Stimulated activated naive CD8-positive, alpha-beta T cell treated with anti-CD3 and anti-CD28 coated beads, Interleukin-15, Interleukin-2, amounts not matched to agents 100 ng/mL and 50 ng/mL, for 24 hours (primary cell): ENCODE results near the gene SHC3.
A peak's percentile ranks its signal among the peaks of the same experiment; 100 is the strongest.

ENCODE experiments used
- H3K27ac Mint-ChIP-seq: one replicate; pipeline ENCODE4 v1.8.0; 2021; ENCODE audit warnings: mild to moderate bottlenecking, mixed read lengths
- H3K27me3 Mint-ChIP-seq: one replicate; pipeline ENCODE4 v1.8.0; 2021; ENCODE audit warnings: mixed read lengths
- H3K36me3 Mint-ChIP-seq: one replicate; pipeline ENCODE4 v1.8.0; 2021; ENCODE audit warnings: low read depth, mixed read lengths
- H3K4me1 Mint-ChIP-seq: one replicate; pipeline ENCODE4 v1.8.0; 2021; ENCODE audit warnings: low read depth, mixed read lengths
- H3K4me3 Mint-ChIP-seq: one replicate; pipeline ENCODE4 v1.8.0; 2021; ENCODE audit warnings: mild to moderate bottlenecking, mixed read lengths
- H3K9me3 Mint-ChIP-seq: one replicate; pipeline ENCODE4 v1.8.0; 2021; ENCODE audit warnings: mixed read lengths

The SHC3 gene

GRCh38 chr9:89153232-89154017, 25.2 kb downstream of the SHC3 start:
- Mint-ChIP-seq H3K4me3 (peak overlapping the region; percentile 58), H3K36me3 (no peaks in the 10 kb centered on the region), H3K27me3 (peaks cover 64% of the 10 kb centered on the region), H3K9me3 (no peaks in the 10 kb centered on the region), H3K4me1 (peaks cover 23% of the 10 kb centered on the region), H3K27ac (peak overlapping the region; percentile 68)

GRCh38 chr9:89149726-89150125, 28.9 kb downstream of the SHC3 start:
- H3K4me1 Mint-ChIP-seq: peaks cover 16% of the 10 kb centered on the region
- no peaks in the 10 kb centered on the region for H3K36me3 Mint-ChIP-seq
- peaks cover 58% of the 10 kb centered on the region for H3K27me3 Mint-ChIP-seq
- H3K9me3 Mint-ChIP-seq: no peaks in the 10 kb centered on the region
- H3K27ac Mint-ChIP-seq: no peak overlapping the region
- no peak overlapping the region for H3K4me3 Mint-ChIP-seq

- no peak overlapping the region for H3K27ac Mint-ChIP-seq
- H3K27me3 Mint-ChIP-seq: peaks cover 40% of the 10 kb centered on the region
- H3K4me3 Mint-ChIP-seq: no peak overlapping the region
- no peaks in the 10 kb centered on the region for H3K4me1 Mint-ChIP-seq
- H3K9me3 Mint-ChIP-seq: no peaks in the 10 kb centered on the region
- H3K36me3 Mint-ChIP-seq: no peaks in the 10 kb centered on the region
These were observed 33.5 kb downstream of the SHC3 start for GRCh38 chr9:89145097-89145496.

GRCh38 chr9:89144238-89144637, 34.4 kb downstream of the SHC3 start:
- Mint-ChIP-seq H3K4me3 (no peak overlapping the region), H3K27me3 (peaks cover 37% of the 10 kb centered on the region), H3K9me3 (no peaks in the 10 kb centered on the region), H3K4me1 (no peaks in the 10 kb centered on the region), H3K36me3 (no peaks in the 10 kb centered on the region), H3K27ac (no peak overlapping the region)

GRCh38 chr9:89143266-89143665, 35.4 kb downstream of the SHC3 start:
- H3K4me1 Mint-ChIP-seq: no peaks in the 10 kb centered on the region
- no peak overlapping the region for H3K27ac Mint-ChIP-seq
- peaks cover 36% of the 10 kb centered on the region for H3K27me3 Mint-ChIP-seq
- H3K4me3 Mint-ChIP-seq: no peak overlapping the region
- no peaks in the 10 kb centered on the region for H3K9me3 Mint-ChIP-seq
- no peaks in the 10 kb centered on the region for H3K36me3 Mint-ChIP-seq

- Mint-ChIP-seq H3K27ac (no peak overlapping the region), H3K4me1 (peaks cover 16% of the 10 kb centered on the region), H3K9me3 (peaks cover 2% of the 10 kb centered on the region), H3K27me3 (peaks cover 20% of the 10 kb centered on the region), H3K36me3 (no peaks in the 10 kb centered on the region), H3K4me3 (no peak overlapping the region)
These were observed 39.2 kb downstream of the SHC3 start for GRCh38 chr9:89139455-89139854.

- H3K36me3 Mint-ChIP-seq: no peaks in the 10 kb centered on the region
These were observed 39.9 kb downstream of the SHC3 start for GRCh38 chr9:89138463-89139390.

GRCh38 chr9:89137542-89138462, 40.8 kb downstream of the SHC3 start:
- H3K27ac Mint-ChIP-seq: no peak overlapping the region
- no peaks in the 10 kb centered on the region for H3K36me3 Mint-ChIP-seq
- peaks cover 16% of the 10 kb centered on the region for H3K4me1 Mint-ChIP-seq
- peaks cover 3% of the 10 kb centered on the region for H3K9me3 Mint-ChIP-seq
- H3K4me3 Mint-ChIP-seq: no peak overlapping the region
- peaks cover 15% of the 10 kb centered on the region for H3K27me3 Mint-ChIP-seq

More at GRCh38 chr9:89138463-89139390, 39.9 kb downstream of the SHC3 start:
- H3K27ac Mint-ChIP-seq: no peak overlapping the region
- H3K4me3 Mint-ChIP-seq: no peak overlapping the region
- peaks cover 17% of the 10 kb centered on the region for H3K27me3 Mint-ChIP-seq
- H3K9me3 Mint-ChIP-seq: peaks cover 3% of the 10 kb centered on the region
- H3K4me1 Mint-ChIP-seq: peaks cover 16% of the 10 kb centered on the region

- no peak overlapping the region for H3K27ac Mint-ChIP-seq
- H3K4me1 Mint-ChIP-seq: peaks cover 16% of the 10 kb centered on the region
- H3K9me3 Mint-ChIP-seq: peaks cover 3% of the 10 kb centered on the region
- H3K27me3 Mint-ChIP-seq: peaks cover 8% of the 10 kb centered on the region
- H3K4me3 Mint-ChIP-seq: no peak overlapping the region
- no peaks in the 10 kb centered on the region for H3K36me3 Mint-ChIP-seq
These were observed 42.9 kb downstream of the SHC3 start for GRCh38 chr9:89135591-89136166.

GRCh38 chr9:89134709-89135108, 43.9 kb downstream of the SHC3 start:
- Mint-ChIP-seq H3K27ac (no peak overlapping the region), H3K27me3 (peaks cover 11% of the 10 kb centered on the region), H3K4me3 (no peak overlapping the region), H3K4me1 (peaks cover 16% of the 10 kb centered on the region), H3K36me3 (no peaks in the 10 kb centered on the region), H3K9me3 (peaks cover 3% of the 10 kb centered on the region)

GRCh38 chr9:89122949-89123348, 55.7 kb downstream of the SHC3 start:
- Mint-ChIP-seq H3K4me1 (no peaks in the 10 kb centered on the region), H3K4me3 (no peak overlapping the region), H3K27me3 (peaks cover 34% of the 10 kb centered on the region), H3K36me3 (no peaks in the 10 kb centered on the region), H3K27ac (no peak overlapping the region), H3K9me3 (peaks cover 4% of the 10 kb centered on the region)

GRCh38 chr9:89120704-89121103, 57.9 kb downstream of the SHC3 start:
- peaks cover 4% of the 10 kb centered on the region for H3K9me3 Mint-ChIP-seq
- no peaks in the 10 kb centered on the region for H3K4me1 Mint-ChIP-seq
- H3K27me3 Mint-ChIP-seq: peaks cover 23% of the 10 kb centered on the region
- no peak overlapping the region for H3K4me3 Mint-ChIP-seq
- H3K36me3 Mint-ChIP-seq: no peaks in the 10 kb centered on the region
- H3K27ac Mint-ChIP-seq: no peak overlapping the region

- no peaks in the 10 kb centered on the region for H3K36me3 Mint-ChIP-seq
- H3K27me3 Mint-ChIP-seq: peaks cover 22% of the 10 kb centered on the region
- no peak overlapping the region for H3K27ac Mint-ChIP-seq
These were observed 61.8 kb downstream of the SHC3 start for GRCh38 chr9:89116805-89117192.

More at GRCh38 chr9:89116805-89117192, 61.8 kb downstream of the SHC3 start:
- Mint-ChIP-seq H3K4me3 (no peak overlapping the region), H3K4me1 (no peaks in the 10 kb centered on the region), H3K9me3 (peaks cover 4% of the 10 kb centered on the region)
